AG04450 (cell line): ENCODE measurements around the gene PPIC. TPM values are rescaled to one million over a fixed set of nuclear protein-coding genes. Genes with fewer than 3 reads are reported as not detected.

ENCODE experiments used
- CTCF ChIA-PET: fragments of 300-600, 350-600 bp; formaldehyde crosslinking; extraction: SDS; loops from one replicate; lab custom pipeline; 2022; ENCODE audit warnings: antibody characterized with exemption, inconsistent platforms; lab: Charles Lee
- POLR2A ChIA-PET: fragments of 350-600 bp; formaldehyde crosslinking; extraction: SDS; loops from one replicate; lab custom pipeline; 2021; ENCODE audit warnings: antibody characterized with exemption, inconsistent platforms; lab: Yijun Ruan, JAX
- DNase-seq: peaks from one replicate; pipeline ENCODE4 v3.0.0-alpha.2; 2011; ENCODE audit warnings: low read depth, low spot score
- H3K27ac ChIP-seq: one replicate; pipeline ENCODE4 v1.5.1; 2012; ENCODE audit warnings: low read depth, low read length, control low read depth
- H3K27me3 ChIP-seq: one replicate; pipeline ENCODE4 v1.6.0; 2012; ENCODE audit warnings: low read length; ENCODE audit not compliant: control insufficient read depth, insufficient read depth
- H3K4me3 ChIP-seq: 2 replicates; pipeline ENCODE4 v1.5.1; 2011; ENCODE audit warnings: mild to moderate bottlenecking, low read depth, low read length, control low read depth
- H3K9me3 ChIP-seq: 2 replicates; pipeline ENCODE4 v1.5.1; 2012; ENCODE audit warnings: low read length; ENCODE audit not compliant: control insufficient read depth, insufficient read depth
- CTCF ChIP-seq: IDR thresholded peaks from 2 replicates; pipeline ENCODE4 v1.5.1; 2011; ENCODE audit warnings: low read depth, low read length, control low read depth, inconsistent platforms
- polyA plus RNA-seq: library from polyadenylated mRNA; depleted of rRNA; stranded (reverse); fragments of >200 nt; gene quantifications from 2 replicates; pipeline ENCODE4 v1.2.3, GENCODE V29; 2011

PPIC gene
- polyA plus RNA-seq, 1 experiment: 56.0 TPM

DNA sequence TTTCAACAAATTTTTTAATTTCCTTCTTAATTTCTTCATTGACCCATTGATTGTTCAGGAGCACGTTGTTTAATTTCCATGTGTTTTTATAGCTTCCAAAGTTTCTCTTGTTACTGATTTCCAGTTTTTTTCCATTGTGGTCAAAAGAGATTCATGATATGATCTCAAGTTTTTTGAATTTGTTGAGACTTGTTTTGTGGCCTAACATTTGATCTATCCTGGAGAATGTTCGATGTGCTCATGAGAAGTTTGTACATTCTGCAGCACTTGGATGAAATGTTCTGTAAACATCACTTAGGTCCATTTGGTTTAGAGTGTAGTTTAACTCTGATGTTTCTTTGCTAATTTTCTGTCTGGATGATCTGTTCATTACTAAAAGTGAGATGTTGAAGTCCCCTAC is 14.7 kb upstream of the PPIC start:
- TF ChIP-seq CTCF: no peak
- Histone ChIP-seq H3K4me3 (no peak overlapping the region), H3K27me3 (peaks cover 5% of the 10 kb centered on the region), H3K9me3 (no peaks in the 10 kb centered on the region; the same call in 1 of the 2 replicates), H3K27ac (no peak overlapping the region)
- CTCF ChIA-PET: no interaction called here
- POLR2A ChIA-PET: interaction anchor here (0.5 kb wide), 1 partner anchor 106 kb away, joined by 4 read pairs; no protein-coding TSS in a partner anchor
- DNase-seq: no peak

- no peak for TF ChIP-seq CTCF
- Histone ChIP-seq H3K27ac (no peak overlapping the region), H3K9me3 (no peaks in the 10 kb centered on the region; the same call in 1 of the 2 replicates), H3K4me3 (no peak overlapping the region), H3K27me3 (peaks cover 5% of the 10 kb centered on the region)
- DNase-seq: no peak
- ChIA-PET CTCF (no interaction called here), POLR2A (no interaction called here)
Observed at GRCh38 chr5:123047706-123048105, 11.2 kb upstream of the PPIC start.

DNA sequence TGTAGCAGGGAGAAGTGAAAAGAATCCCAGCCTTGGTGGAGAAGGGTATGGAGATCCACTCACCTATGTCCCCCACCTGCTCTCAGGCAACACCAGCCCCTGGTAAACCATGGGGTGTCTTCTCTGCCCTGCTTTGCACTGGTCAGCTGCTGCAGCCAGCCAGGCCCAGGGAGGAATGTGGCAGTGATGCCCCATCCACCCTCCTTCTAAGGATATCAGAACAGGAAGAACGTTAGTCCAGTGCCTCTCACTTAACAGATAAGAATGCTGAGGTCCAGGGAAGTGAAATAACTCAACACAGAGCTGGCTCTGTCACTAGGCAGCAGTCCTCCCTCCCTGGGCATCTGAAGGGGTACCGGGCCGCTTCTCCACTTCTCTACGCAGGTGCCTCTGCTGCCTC is 9.7 kb upstream of the PPIC start:
- POLR2A ChIA-PET: no interaction called here
- CTCF ChIA-PET: no interaction called here
- no peak for DNase-seq

DNA sequence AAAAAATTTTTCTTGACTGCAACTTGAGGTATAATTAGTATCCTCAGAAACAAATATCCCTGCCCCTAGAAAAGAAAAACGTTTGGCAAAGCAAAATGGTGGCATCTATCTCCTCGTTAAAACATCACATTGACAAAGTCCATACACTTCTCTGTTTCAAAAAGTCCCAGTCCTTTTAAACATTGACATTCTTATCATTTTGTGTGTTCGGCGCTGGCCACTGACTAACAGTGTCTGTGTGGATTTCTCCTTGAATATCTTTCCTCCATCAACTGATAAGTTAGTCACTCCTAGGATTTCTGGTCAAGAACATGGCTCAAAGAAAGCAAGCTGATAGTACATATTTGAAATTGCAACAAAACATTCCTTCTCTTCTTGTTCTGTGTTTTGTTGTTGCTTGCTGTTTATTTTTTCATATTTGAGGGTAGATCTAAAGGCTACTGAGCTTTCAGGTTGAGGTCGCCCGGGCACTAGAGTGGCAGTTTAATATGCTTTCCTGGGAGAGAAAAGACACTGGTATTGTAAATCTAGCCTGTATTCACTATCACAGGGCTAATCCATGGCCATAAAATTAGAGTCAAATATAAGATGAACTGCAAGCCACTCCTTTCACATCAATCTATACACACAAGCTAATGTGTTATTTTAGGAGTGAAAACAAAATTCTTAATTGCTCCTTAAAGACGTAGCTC is 8.5 kb upstream of the PPIC start:
- ChIA-PET POLR2A (no interaction called here), CTCF (interaction anchor here (2.3 kb wide), 1 partner anchor 300 kb away, joined by 8 read pairs; no protein-coding TSS in a partner anchor)
- Histone ChIP-seq H3K27ac (no peak overlapping the region), H3K4me3 (no peak overlapping the region), H3K9me3 (no peaks in the 10 kb centered on the region), H3K27me3 (peaks cover 3% of the 10 kb centered on the region)
- no peak for TF ChIP-seq CTCF
- no peak for DNase-seq

More for the DNA sequence above, 9.7 kb upstream of the PPIC start:
- no peak overlapping the region for H3K27ac ChIP-seq
- no peak for TF ChIP-seq CTCF
- H3K9me3 ChIP-seq: no peaks in the 10 kb centered on the region
- no peak overlapping the region for H3K4me3 ChIP-seq
- H3K27me3 ChIP-seq: peaks cover 3% of the 10 kb centered on the region

- no peaks in the 10 kb centered on the region; the same call in 1 of the 2 replicates for H3K9me3 ChIP-seq
- POLR2A ChIA-PET: no interaction called here
- no peak overlapping the region for H3K4me3 ChIP-seq
- CTCF ChIA-PET: no interaction called here
- H3K27ac ChIP-seq: no peak overlapping the region
- DNase-seq: no peak
- no peaks in the 10 kb centered on the region for H3K27me3 ChIP-seq
- TF ChIP-seq CTCF: no peak
Observed at GRCh38 chr5:123039673-123040072, 3.1 kb upstream of the PPIC start.
